ENCODE data around the gene KCNH3.

The KCNH3 gene

GRCh38 chr12:49546481-49546880, 7.7 kb downstream of the KCNH3 start:
- no peak for DNase-seq

- no peak for DNase-seq
These were observed 8.4 kb downstream of the KCNH3 start for GRCh38 chr12:49547090-49547690.

GRCh38 chr12:49548481-49548821, 9.6 kb downstream of the KCNH3 start:
- no peak for DNase-seq

- DNase-seq = peak; percentile 44
These were observed 10.2 kb downstream of the KCNH3 start for GRCh38 chr12:49548822-49549648.

GRCh38 chr12:49549735-49550692, 11.2 kb downstream of the KCNH3 start:
- DNase-seq = no peak

GRCh38 chr12:49550693-49551252, 11.9 kb downstream of the KCNH3 start:
- DNase-seq = no peak

GRCh38 chr12:49552014-49552413, 13.2 kb downstream of the KCNH3 start:
- no peak for DNase-seq

GRCh38 chr12:49552425-49552824, 13.6 kb downstream of the KCNH3 start:
- DNase-seq = no peak

GRCh38 chr12:49552899-49553298, 14.1 kb downstream of the KCNH3 start:
- no peak for DNase-seq

GRCh38 chr12:49553512-49554088, 14.8 kb downstream of the KCNH3 start:
- peak; percentile 78 for DNase-seq

GRCh38 chr12:49554266-49554665, 15.4 kb downstream of the KCNH3 start:
- DNase-seq = no peak

GRCh38 chr12:49555631-49556390, 17.0 kb downstream of the KCNH3 start:
- DNase-seq = no peak

GRCh38 chr12:49556391-49557186, 17.8 kb downstream of the KCNH3 start:
- DNase-seq = no peak

GRCh38 chr12:49557187-49557916, 18.5 kb downstream of the KCNH3 start:
- DNase-seq = no peak

- DNase-seq = no peak
These were observed 19.0 kb downstream of the KCNH3 start for GRCh38 chr12:49557917-49558215.

GRCh38 chr12:49558526-49558925, 19.7 kb downstream of the KCNH3 start:
- peak; percentile 44 for DNase-seq

- no peak for DNase-seq
These were observed 20.3 kb downstream of the KCNH3 start for GRCh38 chr12:49559011-49559675.

GRCh38 chr12:49560695-49561094, 21.9 kb downstream of the KCNH3 start:
- no peak for DNase-seq

- DNase-seq = no peak
These were observed 23.4 kb downstream of the KCNH3 start for GRCh38 chr12:49562233-49562632.

- DNase-seq = no peak
These were observed 24.0 kb downstream of the KCNH3 start for GRCh38 chr12:49562831-49563230.
